Hepatic stellate cell (primary cell): ENCODE results near the gene C11orf42.
"Not testable (repeated sequence)": the region's sequence is repeated elsewhere in the genome, so short reads cannot be mapped to it uniquely, and the experiment has no call there.

Source experiments
- DNase-seq: peaks from one replicate; pipeline ENCODE4 v3.0.0; 2011; ENCODE audit warnings: low spot score

C11orf42 gene

DNA sequence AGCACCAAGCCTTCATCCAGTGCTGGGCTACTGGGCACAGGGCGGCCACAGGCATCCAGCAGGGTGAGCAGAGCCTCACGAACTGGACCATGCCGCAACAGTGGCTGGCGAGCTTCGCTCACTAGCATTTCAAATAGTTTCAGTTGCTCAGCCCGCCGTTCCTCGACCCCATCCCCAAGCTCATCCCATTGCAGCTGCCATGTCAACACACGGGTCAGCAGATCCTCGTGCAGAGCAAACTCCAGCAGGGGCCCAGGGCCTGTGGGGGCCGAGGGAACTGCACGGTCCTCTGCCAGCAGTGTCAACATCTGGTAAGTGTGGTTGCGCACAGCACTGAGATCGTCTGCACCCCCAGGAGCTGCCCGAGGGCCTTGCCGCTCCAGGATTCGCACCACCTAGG is 18.5 kb downstream of the C11orf42 start:
- no peak for DNase-seq

DNA sequence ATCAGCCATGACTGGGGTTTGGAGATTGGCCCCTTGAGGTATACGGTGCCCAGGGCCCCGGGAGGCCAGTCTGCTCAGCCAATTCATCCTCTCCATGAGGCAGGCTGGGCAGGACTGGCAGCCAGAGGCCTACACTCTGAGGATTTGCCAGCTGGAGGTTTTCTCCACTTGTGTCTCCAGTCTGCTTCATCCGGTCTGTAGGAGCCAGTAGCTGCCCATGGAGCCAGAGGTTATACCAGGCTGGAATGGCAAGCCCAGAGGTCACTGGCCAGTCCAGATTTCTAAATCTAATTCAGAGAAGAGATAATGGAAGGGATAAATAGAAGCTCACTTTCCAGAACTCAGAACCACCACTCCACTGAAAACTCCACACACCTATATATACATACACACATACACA is 19.1 kb downstream of the C11orf42 start:
- DNase-seq, result no peak

DNA sequence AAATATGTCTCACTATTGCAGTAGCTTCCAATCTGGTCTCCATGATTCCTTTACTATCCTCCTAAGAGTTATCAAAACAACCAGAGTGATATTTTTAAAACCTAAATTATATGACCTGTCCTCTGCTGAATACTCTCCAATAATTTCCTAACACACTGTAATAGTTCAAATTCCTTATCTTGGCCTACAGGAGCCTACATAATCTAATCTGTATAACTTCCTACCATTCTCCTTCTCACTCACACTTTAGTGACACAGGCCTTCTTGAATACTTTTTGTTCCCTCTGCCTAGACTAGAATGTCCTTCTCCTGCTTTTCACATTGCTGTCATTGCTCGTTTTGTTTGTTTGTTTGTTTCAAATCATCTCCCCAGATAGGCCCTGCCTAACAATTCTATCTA is 19.7 kb downstream of the C11orf42 start:
- no peak for DNase-seq

DNA sequence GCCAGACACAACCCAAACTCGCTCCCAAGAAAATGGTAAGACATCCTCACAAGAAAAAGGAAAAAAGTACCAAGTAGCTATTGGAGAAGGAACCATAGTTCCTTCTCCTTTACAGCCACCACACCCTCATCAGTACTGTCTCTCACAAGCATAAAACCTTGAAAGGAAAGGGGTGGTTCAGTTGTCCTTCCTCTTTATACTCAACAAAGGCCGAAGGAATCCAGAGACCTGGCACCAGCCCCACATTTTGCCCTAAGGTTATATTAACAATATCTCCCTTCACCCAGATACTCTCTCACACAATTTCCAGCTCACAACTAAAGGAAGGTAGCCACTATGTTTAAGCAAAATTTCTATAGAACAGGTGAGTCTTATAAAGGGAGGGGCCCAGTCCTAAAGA is 20.5 kb downstream of the C11orf42 start:
- DNase-seq, result no peak

DNA sequence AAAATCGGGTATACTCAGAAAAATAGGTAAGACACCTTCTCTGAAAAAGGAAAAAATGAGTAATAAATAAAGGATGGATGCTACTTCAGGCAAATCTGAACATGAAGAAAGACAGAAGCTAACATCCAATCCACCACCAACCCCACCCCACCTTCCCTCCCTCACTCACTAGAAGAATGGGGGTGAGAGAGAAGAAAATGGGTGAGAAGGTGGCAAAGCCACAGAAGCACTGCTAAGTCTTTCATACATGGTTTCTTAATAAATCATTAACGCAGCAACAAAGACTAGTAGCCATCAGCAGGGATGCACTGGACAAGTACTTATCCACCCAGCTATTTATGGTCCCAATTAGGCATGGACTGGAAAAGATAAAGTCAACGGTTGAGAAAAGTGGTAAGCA is 23.2 kb downstream of the C11orf42 start:
- no peak for DNase-seq

DNA sequence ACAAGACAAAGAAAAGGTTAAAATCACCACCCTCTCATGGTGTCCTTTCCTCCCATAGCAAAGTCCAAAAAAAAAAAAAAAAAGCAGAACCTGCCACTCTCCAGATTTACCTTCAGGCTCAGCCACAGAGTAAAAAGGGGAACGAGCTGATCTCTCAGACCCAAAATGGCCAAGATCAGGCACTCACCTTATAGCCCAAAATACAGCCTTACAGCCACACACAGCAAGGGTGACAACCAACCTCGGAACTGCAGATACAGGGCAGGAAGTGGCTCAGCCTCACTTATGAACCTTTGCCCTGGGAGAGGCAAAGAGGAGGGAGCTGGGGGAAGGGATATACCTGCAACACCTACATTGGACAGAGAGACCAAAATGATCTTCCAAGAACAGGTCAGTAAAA is 24.6 kb downstream of the C11orf42 start:
- no peak for DNase-seq

DNA sequence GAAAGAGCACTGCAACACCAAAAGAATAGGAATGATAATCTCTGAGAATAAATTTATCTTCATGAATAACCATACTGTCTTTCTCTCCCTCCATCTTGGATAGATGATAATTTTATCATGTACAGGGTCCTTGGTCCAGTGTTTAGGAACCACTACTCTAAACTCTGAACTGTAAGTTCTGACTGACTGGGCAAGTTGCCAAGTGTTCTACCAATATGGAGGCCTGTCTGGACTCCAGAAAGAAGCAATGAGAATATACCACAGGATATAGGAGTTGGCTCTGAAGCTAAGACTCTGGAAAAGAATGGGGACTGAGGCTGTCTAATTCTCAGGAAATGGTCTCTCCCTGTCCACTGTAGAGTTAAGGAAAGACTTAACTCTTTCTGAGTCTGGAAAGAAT is 27.5 kb downstream of the C11orf42 start:
- no peak for DNase-seq

DNA sequence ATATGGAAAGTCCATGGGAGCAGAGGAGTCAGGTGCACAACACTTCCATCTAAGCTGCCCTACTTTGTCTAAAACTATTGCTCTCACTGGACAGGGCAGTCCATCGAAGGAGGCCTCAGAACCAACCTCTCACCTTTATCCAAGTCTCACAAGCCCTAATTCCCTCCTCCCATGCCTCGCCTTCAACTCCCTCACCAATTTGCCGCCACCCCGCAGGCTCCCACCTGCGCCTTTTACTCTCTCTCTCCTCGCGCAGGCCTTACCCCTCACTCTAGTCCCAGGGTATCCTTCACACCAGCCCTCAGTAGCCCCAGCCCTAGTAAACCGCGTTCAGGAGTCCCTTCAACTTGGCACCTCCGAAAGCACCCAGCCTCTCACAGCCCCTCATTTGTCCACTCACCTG is 28.6 kb downstream of the C11orf42 start:
- DNase-seq, result no peak

DNA sequence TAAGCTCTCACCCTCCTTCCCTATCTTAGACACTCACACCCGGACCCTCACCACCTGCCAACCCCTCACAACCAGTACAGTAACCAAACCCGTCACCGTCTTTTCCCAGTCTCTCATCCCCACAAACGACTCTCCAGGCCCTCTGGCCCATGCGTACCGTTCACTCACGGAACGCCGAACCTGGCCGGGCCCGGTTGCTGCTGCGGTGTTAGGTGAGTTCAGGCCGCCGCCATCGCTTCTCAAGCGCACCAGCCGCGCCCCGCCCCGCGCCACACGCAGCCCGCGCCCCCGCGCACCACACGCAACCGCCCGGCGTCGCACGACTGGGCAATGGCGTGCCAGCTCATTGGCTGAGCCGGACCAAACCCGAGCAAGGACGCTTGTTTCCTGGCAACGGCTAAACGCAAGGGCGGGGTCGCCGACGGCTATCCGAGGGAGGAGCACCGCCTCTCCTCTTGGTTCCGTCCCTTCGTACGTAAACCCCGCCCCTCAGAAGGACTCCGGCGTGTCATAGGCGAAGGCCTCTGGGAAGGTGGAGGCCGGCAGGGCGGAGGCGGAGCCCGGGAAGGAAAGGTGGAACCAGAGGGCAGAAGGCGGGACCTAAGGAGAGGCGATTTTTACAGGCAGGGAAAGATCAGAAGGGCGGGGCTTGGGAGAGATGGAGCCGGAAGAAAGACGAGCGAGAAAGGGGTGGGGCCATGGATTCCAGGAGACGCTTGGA is 29.2 kb downstream of the C11orf42 start, which contains the start of gene FHIP1B:
FHIP1B (minus strand) TSS at position 250 of the 721 bp plus-strand sequence. CDS start 10,120 bp downstream, outside the sequence.
- DNase-seq, result peak; percentile 96

DNA sequence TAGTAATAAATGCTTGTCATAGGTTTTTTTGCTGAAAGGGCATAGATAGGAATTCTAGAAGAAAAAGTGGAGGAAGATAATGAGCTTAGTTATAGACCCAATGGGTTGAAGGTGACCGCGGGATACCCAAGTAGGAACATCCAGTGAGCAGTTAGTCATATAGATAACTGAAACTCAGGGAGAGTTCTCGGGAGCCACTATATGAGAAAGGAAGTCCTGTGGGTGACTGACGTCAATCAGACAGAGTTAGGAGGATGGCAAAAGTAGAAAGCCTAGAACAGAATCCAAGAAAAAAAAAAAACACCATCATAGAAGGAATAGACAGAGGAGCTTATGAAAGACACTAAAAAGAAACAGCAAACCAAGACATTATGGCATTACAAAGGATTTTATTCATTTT is 31.9 kb downstream of the C11orf42 start:
- no peak for DNase-seq

DNA sequence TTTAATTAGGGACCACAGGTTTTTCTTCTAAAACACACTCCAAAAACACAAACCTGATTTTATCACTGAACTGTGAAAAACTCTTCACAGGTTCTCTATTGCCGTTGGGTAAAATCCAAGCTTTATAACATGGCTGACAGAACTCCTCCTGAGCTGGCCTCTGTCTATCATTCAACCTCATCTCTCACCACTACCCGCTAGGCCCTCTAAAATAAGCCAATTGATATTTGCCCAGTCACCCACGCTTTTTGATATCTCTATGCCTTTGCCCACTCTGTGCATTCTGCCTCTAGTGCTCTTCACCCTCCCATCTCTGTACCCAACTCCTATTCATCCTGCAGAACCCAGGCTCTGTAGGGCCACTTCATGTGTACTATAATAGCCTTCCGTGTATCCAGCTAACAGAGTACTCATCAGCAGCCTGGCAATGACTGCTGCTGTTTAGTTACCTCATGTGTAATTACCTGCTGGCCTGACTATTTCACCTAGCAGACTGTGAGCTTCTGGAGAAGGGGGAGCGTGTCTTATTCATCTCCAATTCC is 32.5 kb downstream of the C11orf42 start:
- DNase-seq, result no peak

DNA sequence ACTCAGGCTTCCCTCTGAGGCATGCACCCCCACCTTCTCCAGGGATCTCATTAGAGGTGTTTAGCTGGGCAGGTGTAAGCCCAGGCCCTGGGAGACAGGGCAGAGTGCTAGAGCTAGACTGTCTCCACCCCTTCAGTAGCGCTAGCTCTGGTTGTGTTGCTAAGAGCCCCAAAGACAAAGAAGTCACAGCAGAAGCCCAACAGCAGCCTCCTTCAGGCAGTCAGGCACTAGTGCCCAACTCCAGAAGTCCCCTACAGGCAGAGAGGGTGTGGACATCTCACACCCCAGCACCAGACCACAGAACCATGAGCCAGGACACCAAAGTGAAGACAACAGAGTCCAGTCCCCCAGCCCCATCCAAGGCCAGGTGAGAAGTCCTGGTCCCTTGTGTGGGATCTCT is 33.5 kb downstream of the C11orf42 start, which contains the start of gene CNGA4:
CNGA4 (plus strand) TSS at position 188 of the 400 bp plus-strand sequence; CDS start at position 306, 118 bp downstream.
- no peak for DNase-seq

DNA sequence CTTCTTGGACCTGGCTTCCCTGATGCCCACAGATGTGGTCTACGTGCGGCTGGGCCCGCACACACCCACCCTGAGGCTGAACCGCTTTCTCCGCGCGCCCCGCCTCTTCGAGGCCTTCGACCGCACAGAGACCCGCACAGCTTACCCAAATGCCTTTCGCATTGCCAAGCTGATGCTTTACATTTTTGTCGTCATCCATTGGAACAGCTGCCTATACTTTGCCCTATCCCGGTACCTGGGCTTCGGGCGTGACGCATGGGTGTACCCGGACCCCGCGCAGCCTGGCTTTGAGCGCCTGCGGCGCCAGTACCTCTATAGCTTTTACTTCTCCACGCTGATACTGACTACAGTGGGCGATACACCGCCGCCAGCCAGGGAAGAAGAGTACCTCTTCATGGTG is 34.8 kb downstream of the C11orf42 start:
- no peak for DNase-seq

DNA sequence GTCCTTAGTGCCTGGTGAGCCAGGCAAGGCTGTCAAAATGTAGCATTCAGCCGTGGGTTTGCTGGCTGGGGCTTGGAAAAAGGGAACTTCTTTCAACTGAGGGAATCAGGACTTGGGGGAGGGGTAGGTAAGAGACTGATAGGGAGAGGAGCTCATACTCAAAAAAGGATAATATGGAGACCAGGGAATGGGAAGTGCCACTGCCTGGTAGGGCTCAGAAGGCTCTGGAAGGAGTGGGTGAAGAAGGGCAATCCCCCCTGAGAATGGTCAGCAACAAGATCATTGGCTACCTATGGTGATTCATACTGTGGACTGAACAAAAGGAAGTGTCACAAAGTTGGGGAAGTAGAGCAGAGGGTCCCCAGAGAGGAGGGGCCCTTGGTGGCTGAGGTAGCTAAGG is 35.4 kb downstream of the C11orf42 start:
- DNase-seq, result no peak

DNA sequence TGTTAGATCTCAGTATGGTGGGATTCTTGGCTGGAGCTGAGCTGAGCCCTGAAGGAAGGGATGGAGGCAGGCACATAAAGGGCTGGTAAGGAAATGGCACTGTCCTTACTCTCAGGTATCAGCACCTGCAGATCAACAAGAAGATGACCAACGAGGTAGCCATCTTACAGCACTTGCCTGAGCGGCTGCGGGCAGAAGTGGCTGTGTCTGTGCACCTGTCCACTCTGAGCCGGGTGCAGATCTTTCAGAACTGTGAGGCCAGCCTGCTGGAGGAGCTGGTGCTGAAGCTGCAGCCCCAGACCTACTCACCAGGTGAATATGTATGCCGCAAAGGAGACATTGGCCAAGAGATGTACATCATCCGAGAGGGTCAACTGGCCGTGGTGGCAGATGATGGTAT is 36.0 kb downstream of the C11orf42 start:
- no peak for DNase-seq

DNA sequence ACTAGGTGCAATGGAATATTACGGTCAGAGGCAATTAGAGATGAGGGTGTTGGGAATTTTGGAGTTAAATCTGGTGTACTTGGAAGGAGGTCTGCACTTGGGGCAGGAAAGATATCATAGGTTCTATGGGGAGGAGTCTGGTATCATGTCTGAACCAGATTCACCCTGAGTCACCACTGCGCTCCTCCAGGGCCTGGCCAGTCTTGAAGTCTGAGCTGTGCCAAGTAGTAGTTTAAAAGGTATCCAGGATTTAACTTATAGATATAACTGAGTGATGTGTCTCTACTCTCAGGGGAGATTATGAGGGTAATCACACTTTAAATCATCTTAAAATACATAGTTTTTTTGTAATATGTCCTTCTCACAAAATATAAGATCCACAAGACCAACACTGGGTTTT is 40.2 kb downstream of the C11orf42 start:
- no peak for DNase-seq

DNA sequence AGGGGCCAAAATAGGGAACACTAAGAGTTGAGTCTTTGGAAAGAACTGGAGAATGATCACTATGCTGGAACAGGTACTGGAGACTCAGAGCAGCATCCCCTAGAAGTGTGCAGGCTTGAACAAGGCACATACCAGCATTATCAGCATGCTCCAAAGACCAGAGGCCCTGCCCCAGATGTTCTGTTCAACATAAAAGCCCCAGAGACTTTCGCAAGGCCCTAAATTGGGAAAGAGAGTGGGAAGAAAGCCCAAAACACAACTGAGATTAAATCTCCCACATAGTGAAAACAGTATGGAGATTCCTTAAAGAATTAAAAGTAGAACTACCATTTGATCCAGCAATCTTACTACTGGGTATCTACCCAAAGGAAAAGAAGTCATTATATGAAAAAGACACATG is 42.9 kb downstream of the C11orf42 start:
- no peak for DNase-seq

DNA sequence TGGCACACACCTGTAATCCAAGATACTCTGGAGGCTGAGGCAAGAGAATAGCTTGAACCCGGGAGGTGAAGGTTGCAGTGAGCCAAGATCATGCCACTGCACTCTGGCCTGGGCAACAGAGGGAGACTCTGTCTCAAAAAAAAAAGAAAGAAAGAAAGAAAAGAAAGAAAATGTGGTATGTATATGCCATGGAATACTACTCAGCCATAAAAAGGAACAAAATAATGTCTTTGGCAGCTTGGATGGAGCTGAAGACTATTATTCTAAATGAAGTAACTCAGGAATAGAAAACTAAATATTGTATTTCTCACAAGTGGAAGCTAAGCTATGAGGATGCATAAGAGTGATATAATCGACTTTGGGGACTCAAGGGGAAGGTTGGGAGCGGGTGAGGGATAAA is 43.5 kb downstream of the C11orf42 start:
- not testable (repeated sequence) for DNase-seq

DNA sequence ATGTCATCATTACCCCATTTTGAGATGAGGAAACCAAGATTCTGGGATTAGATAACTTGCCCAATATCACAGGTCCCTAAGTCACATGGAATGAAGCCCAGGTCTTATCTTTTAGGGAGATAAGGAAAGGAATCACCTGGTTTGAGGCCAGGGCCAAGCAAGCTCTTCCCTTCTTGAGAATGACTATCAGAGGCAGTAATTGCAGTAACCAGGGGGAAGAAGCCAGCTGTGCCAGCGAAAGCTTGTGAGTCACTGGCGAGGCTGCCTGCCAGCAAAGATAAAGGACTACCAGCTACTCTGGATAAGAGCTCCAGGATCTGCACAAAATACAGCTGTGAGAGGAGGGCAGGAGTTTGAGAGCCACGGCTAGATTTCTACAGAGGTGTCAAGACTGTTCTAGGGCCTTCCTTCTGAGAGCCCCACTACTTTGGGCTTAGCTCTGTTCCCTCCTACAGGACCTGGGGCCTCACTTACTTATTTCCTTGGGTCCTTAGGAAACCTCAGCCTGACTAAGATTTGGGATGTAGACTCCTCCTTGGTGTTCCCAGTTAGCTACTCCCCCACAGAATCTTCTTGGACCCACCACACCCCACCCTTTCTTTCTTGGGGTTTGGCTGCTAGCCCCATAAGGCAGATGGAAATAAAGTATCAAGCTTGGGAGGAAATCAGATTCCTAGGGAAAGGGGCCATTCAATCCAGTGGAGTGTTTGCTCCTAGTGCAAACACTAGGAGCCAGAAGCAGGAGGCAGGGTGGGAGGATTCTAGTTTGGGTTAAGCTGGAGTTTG is 44.6 kb downstream of the C11orf42 start:
- peak; percentile 53 for DNase-seq

DNA sequence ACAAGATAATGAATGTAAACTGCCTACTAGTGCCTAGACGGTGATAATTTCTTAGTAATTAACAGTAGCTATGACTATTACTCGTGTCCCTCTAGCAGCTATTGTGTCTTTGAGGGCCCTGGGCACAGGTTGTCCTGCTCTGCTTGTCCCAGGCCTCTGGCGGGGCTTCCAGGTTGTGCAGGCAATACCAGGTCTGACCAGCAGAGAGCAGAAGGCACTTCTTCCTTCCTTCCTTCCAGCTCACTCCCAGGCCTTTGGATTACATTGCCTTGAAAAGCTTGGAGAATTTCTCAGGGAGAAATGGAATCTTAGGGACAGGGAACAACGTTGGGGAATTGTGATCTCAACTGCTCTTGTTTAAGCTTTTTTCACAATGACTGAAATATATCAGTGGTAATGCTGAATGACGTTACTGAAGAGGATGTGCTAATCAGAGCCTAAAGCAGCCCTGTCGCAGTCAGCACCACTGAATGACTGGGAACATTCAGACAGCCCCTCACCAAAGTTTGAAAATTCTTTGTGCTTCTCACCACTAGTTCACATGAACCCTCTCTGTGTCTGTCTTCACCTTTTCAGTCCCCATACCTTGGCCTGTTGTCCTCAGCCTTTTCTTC is 45.9 kb downstream of the C11orf42 start:
- DNase-seq, result peak; percentile 81

DNA sequence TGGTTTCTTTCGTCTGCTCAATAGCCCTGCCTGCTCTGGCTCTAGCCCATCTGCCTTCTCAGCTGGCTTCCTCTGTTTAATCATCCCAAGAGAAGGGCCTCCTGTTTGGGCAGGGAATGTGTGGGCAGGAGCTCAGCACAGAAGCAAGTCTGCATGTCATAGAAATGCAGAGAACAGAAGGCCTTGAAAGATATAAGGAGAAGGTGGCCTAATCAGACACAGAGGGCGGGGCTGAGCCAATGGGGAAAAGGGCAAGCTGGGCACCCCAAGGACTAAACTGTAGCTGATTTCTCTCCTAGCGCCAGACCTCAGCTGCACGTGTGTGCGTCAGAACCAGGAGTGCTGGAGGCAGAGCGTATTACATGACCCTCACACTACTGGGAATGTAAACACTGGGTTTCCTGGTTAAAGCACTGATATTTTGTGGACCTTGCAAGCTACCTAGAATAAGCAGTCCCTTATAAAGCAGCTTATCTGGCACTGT is 46.7 kb downstream of the C11orf42 start:
- no peak for DNase-seq

DNA sequence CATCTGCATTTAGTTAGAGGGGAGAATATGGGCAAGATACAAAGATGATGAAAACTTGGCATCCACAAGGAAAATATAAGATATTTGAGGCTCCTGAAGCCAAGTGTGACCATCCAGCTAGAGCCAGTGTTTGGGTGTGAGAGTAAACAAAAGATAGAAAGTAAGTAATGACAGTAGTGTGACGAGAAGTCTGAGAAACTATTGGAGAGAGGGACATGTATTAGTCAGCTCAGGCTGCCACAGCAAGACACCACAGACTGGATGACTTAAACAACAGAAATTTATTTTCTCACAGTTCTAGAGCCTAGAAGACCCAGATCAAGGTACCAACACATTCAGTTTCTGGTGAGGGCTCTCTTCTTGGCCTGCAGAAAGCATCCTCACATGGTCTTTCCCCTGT is 47.8 kb downstream of the C11orf42 start:
- DNase-seq, result no peak

DNA sequence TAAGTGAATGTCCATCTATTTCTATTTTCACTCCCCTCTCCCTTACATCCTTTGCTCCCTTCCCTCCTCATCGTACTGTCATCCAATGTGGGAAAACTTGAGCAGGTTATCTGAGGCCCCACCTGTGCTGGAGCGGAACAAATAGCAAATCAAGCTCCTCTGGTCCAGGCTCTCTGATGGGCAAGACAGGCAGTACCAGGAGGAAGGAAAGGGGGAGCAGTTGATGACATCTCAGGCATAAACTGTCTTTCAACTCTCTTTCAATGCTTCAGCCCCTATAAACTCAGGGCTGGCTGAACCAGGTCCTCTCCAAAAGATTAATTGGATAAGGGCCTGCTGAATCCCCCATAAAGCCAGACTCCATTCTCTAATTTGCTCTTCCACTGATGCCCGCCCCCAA is 52.8 kb downstream of the C11orf42 start:
- no peak for DNase-seq
